RWPE1 (cell line): ENCODE data around the gene NOVA1.

ENCODE experiments used
- CTCF ChIA-PET: fragments of 350-600 bp; sonication (Branson Sonifier 250); formaldehyde crosslinking; extraction: SDS; loops from one replicate; lab custom pipeline; 2021; lab: Yijun Ruan, JAX
- POLR2A ChIA-PET: fragments of 400-600 bp; formaldehyde crosslinking; extraction: SDS; loops from one replicate; lab custom pipeline; 2020; ENCODE audit warnings: antibody characterized with exemption; ENCODE audit not compliant: low non-redundant PET; lab: Yijun Ruan, JAX
- DNase-seq: peaks from one replicate; pipeline ENCODE4 v3.0.0; 2012; ENCODE audit warnings: low spot score
- H3K27ac ChIP-seq: fragments of 450-650 bp; 2 replicates; pipeline ENCODE4 v1.5.1; 2017
- CTCF ChIP-seq: fragments of 450-650 bp; conservative IDR thresholded peaks from 2 replicates; pipeline ENCODE4 v1.5.1; 2017; ENCODE audit warnings: low read depth, mild to moderate bottlenecking

NOVA1 gene

GRCh38 chr14:26621364-26621763 lies 23.5 kb upstream of the NOVA1 start:
- TF ChIP-seq CTCF: no peak
- no peak for DNase-seq
- ChIA-PET CTCF (no interaction called here), POLR2A (no interaction called here)
- H3K27ac ChIP-seq: no peak overlapping the region

GRCh38 chr14:26611259-26611658 lies 13.4 kb upstream of the NOVA1 start:
- no peak for DNase-seq
- H3K27ac ChIP-seq: no peak overlapping the region
- no peak for TF ChIP-seq CTCF
- ChIA-PET POLR2A (no interaction called here), CTCF (no interaction called here)

- CTCF ChIA-PET: no interaction called here
- TF ChIP-seq CTCF: no peak
- POLR2A ChIA-PET: no interaction called here
- H3K27ac ChIP-seq: no peak overlapping the region
- DNase-seq: no peak
Observed at GRCh38 chr14:26606729-26607312, 9.0 kb upstream of the NOVA1 start.

- DNase-seq: no peak
- ChIA-PET POLR2A (no interaction called here), CTCF (no interaction called here)
- no peak overlapping the region for H3K27ac ChIP-seq
- TF ChIP-seq CTCF: no peak
Observed at GRCh38 chr14:26605602-26606001, 7.8 kb upstream of the NOVA1 start.

GRCh38 chr14:26602902-26603301 lies 5.1 kb upstream of the NOVA1 start:
- POLR2A ChIA-PET: no interaction called here
- TF ChIP-seq CTCF: no peak
- CTCF ChIA-PET: no interaction called here
- no peak overlapping the region for H3K27ac ChIP-seq
- DNase-seq: no peak

- ChIA-PET POLR2A (no interaction called here), CTCF (no interaction called here)
- no peak for TF ChIP-seq CTCF
- no peak overlapping the region for H3K27ac ChIP-seq
- DNase-seq: no peak
Observed at GRCh38 chr14:26601856-26602255, 4.0 kb upstream of the NOVA1 start.

GRCh38 chr14:26599291-26599690 lies 1.5 kb upstream of the NOVA1 start:
- TF ChIP-seq CTCF: no peak
- ChIA-PET POLR2A (no interaction called here), CTCF (no interaction called here)
- no peak for DNase-seq
- no peak overlapping the region for H3K27ac ChIP-seq
